Measurements from ENCODE around the gene TADA2B. TPM values are rescaled to one million over a fixed set of nuclear protein-coding genes. Genes with fewer than 3 reads are reported as not detected.
A peak's percentile ranks its signal among the peaks of the same experiment; 100 is the strongest.

Gene TADA2B
- total and polyA plus RNA-seq, 7 experiments from 2014 or later: 4.0 to 49.0 (median 30.5) TPM

GRCh38 chr4:7062816-7063215 is 19.6 kb downstream of the TADA2B start:
- POLR2A ChIA-PET: interaction anchor here (1.1 kb wide), 1 partner anchor 21 kb away, joined by 4 read pairs; no protein-coding TSS in a partner anchor
- DNase-seq (no peak), ATAC-seq (no peak)
- Histone ChIP-seq H3K36me3 (ENCODE audit: control insufficient read depth in 2 of 3, insufficient read depth in 3 of 3, low read length in 3 of 3) (peaks cover 17 to 64% (median 19%) of the 10 kb centered on the region in 3 experiments), H3K4me3 (ENCODE audit: low read length) (no peak overlapping the region), H3K27ac (ENCODE audit: low read depth, low read length) (no peak overlapping the region), H3K27me3 (ENCODE audit: control insufficient read depth in 2 of 2, insufficient read depth in 2 of 2, low read length in 2 of 2) (no peaks in the 10 kb centered on the region), H3K4me1 (ENCODE audit: control insufficient read depth in 2 of 2, insufficient read depth in 2 of 2, low read length in 2 of 2) (peaks cover 16 to 17% of the 10 kb centered on the region in 2 donors), H3K9me3 (ENCODE audit: control insufficient read depth in 2 of 3, low read length in 3 of 3) (no peaks in the 10 kb centered on the region)
- Mint-ChIP-seq H3K27me3 (no peaks in the 10 kb centered on the region), H3K4me1 (peaks cover 16 to 48% (median 31%) of the 10 kb centered on the region in 7 donors), H3K36me3 (peaks cover 0 to 24% (median 18%) of the 10 kb centered on the region in 5 donors), H3K4me3 (no peak overlapping the region), H3K9me3 (no peaks in the 10 kb centered on the region), H3K27ac (peak overlapping the region in 1 of 9 donors; percentile 66)
- intact Hi-C loops (cut with micrococcal nuclease): no loop called here
- CTCF ChIA-PET: interaction anchor here (0.7 kb wide), 1 partner anchor 8 kb away, joined by 3 read pairs; no protein-coding TSS in a partner anchor

GRCh38 chr4:7063362-7063761 is 20.2 kb downstream of the TADA2B start:
- POLR2A ChIA-PET: interaction anchor here (1.1 kb wide), 1 partner anchor 22 kb away, joined by 4 read pairs; no protein-coding TSS in a partner anchor
- Histone ChIP-seq H3K27me3 (ENCODE audit: control insufficient read depth in 2 of 2, insufficient read depth in 2 of 2, low read length in 2 of 2) (no peaks in the 10 kb centered on the region), H3K9me3 (ENCODE audit: control insufficient read depth in 2 of 3, low read length in 3 of 3) (no peaks in the 10 kb centered on the region), H3K4me3 (ENCODE audit: low read length) (no peak overlapping the region), H3K36me3 (ENCODE audit: control insufficient read depth in 2 of 3, insufficient read depth in 3 of 3, low read length in 3 of 3) (peaks cover 17 to 65% (median 19%) of the 10 kb centered on the region in 3 experiments), H3K4me1 (ENCODE audit: control insufficient read depth in 2 of 2, insufficient read depth in 2 of 2, low read length in 2 of 2) (peaks cover 16 to 17% of the 10 kb centered on the region in 2 donors), H3K27ac (ENCODE audit: low read depth, low read length) (no peak overlapping the region)
- no peak overlapping the region for H3K4me3 Mint-ChIP-seq
- H3K27me3 Mint-ChIP-seq: no peaks in the 10 kb centered on the region
- H3K27ac Mint-ChIP-seq: peak overlapping the region in 6 of 9 donors; percentile 13 to 75 (median 49)
- H3K36me3 Mint-ChIP-seq: peaks cover 0 to 26% (median 18%) of the 10 kb centered on the region in 5 donors
- no peak for ATAC-seq
- CTCF ChIA-PET: interaction anchor here (0.7 kb wide), 1 partner anchor 8 kb away, joined by 3 read pairs; no protein-coding TSS in a partner anchor
- intact Hi-C loops (cut with micrococcal nuclease): no loop called here
- H3K9me3 Mint-ChIP-seq: no peaks in the 10 kb centered on the region
- H3K4me1 Mint-ChIP-seq: peaks cover 18 to 54% (median 35%) of the 10 kb centered on the region in 7 donors
- DNase-seq: no peak

GRCh38 chr4:7066006-7066405 is 22.8 kb downstream of the TADA2B start:
- Histone ChIP-seq H3K4me3 (ENCODE audit: low read length) (no peak overlapping the region), H3K27me3 (ENCODE audit: control insufficient read depth in 2 of 2, insufficient read depth in 2 of 2, low read length in 2 of 2) (no peaks in the 10 kb centered on the region), H3K9me3 (ENCODE audit: control insufficient read depth in 2 of 3, low read length in 3 of 3) (no peaks in the 10 kb centered on the region), H3K27ac (ENCODE audit: low read depth, low read length) (peak overlapping the region; percentile 88), H3K36me3 (ENCODE audit: control insufficient read depth in 2 of 3, insufficient read depth in 3 of 3, low read length in 3 of 3) (peaks cover 13 to 42% (median 14%) of the 10 kb centered on the region in 3 experiments), H3K4me1 (ENCODE audit: control insufficient read depth in 2 of 2, insufficient read depth in 2 of 2, low read length in 2 of 2) (peaks cover 27% of the 10 kb centered on the region in 2 donors)
- H3K4me1 Mint-ChIP-seq: peaks cover 34 to 75% (median 52%) of the 10 kb centered on the region in 7 donors
- intact Hi-C loops (cut with micrococcal nuclease): no loop called here
- ChIA-PET POLR2A (interaction anchor here (1.1 to 10.5 kb wide), 10 partner anchors 8 to 425 kb away, joined by 3 to 173 read pairs (median 10); partner anchors contain the start of genes MRFAP1, TADA2B and TBC1D14), CTCF (interaction anchor here (6.3 kb wide), 1 partner anchor 23 kb away, joined by 73 read pairs; the partner anchor contains the start of gene TADA2B)
- H3K36me3 Mint-ChIP-seq: peaks cover 0 to 23% (median 18%) of the 10 kb centered on the region in 5 donors
- no peak for DNase-seq
- peak overlapping the region; percentile 74 to 98 (median 91) for H3K4me3 Mint-ChIP-seq
- H3K27me3 Mint-ChIP-seq: peaks cover 0 to 4% (median 0%) of the 10 kb centered on the region in 5 donors
- H3K9me3 Mint-ChIP-seq: no peaks in the 10 kb centered on the region
- H3K27ac Mint-ChIP-seq: peak overlapping the region in 8 of 9 donors; percentile 54 to 92 (median 80)
- ATAC-seq: no peak

- intact Hi-C loops (cut with micrococcal nuclease): no loop called here
- Histone ChIP-seq H3K27me3 (ENCODE audit: control insufficient read depth in 2 of 2, insufficient read depth in 2 of 2, low read length in 2 of 2) (no peaks in the 10 kb centered on the region), H3K4me3 (ENCODE audit: low read length) (peak overlapping the region; percentile 95), H3K9me3 (ENCODE audit: control insufficient read depth in 2 of 3, low read length in 3 of 3) (no peaks in the 10 kb centered on the region), H3K27ac (ENCODE audit: low read depth, low read length) (peak overlapping the region; percentile 88), H3K4me1 (ENCODE audit: control insufficient read depth in 2 of 2, insufficient read depth in 2 of 2, low read length in 2 of 2) (peaks cover 27% of the 10 kb centered on the region in 2 donors), H3K36me3 (ENCODE audit: control insufficient read depth in 2 of 3, insufficient read depth in 3 of 3, low read length in 3 of 3) (peaks cover 10 to 37% (median 11%) of the 10 kb centered on the region in 3 experiments)
- peak overlapping the region; percentile 84 to 98 (median 91) for H3K4me3 Mint-ChIP-seq
- H3K9me3 Mint-ChIP-seq: no peaks in the 10 kb centered on the region
- DNase-seq: no peak
- H3K27me3 Mint-ChIP-seq: peaks cover 0 to 6% (median 0%) of the 10 kb centered on the region in 5 donors
- ChIA-PET POLR2A (interaction anchor here (1.1 to 10.5 kb wide), 12 partner anchors 8 to 425 kb away, joined by 3 to 173 read pairs (median 10); partner anchors contain the start of genes BLOC1S4, MRFAP1, TADA2B and TBC1D14), CTCF (interaction anchor here (1.1 to 6.3 kb wide), 2 partner anchors 18 to 23 kb away, joined by 4 to 73 read pairs; partner anchors contain the start of gene TADA2B)
- peaks cover 0 to 20% (median 15%) of the 10 kb centered on the region in 5 donors for H3K36me3 Mint-ChIP-seq
- peak overlapping the region in 8 of 9 donors; percentile 54 to 92 (median 88) for H3K27ac Mint-ChIP-seq
- ATAC-seq: no peak
- peaks cover 35 to 72% (median 51%) of the 10 kb centered on the region in 7 donors for H3K4me1 Mint-ChIP-seq
Measured at GRCh38 chr4:7066493-7066892, 23.3 kb downstream of the TADA2B start.

GRCh38 chr4:7067126-7067451 is 23.9 kb downstream of the TADA2B start:
- Histone ChIP-seq H3K36me3 (ENCODE audit: control insufficient read depth in 2 of 3, insufficient read depth in 3 of 3, low read length in 3 of 3) (peaks cover 5 to 31% (median 11%) of the 10 kb centered on the region in 3 experiments), H3K9me3 (ENCODE audit: control insufficient read depth in 2 of 3, low read length in 3 of 3) (no peaks in the 10 kb centered on the region), H3K27me3 (ENCODE audit: control insufficient read depth in 2 of 2, insufficient read depth in 2 of 2, low read length in 2 of 2) (no peaks in the 10 kb centered on the region), H3K4me3 (ENCODE audit: low read length) (peak overlapping the region; percentile 95), H3K27ac (ENCODE audit: low read depth, low read length) (peak overlapping the region; percentile 88), H3K4me1 (ENCODE audit: control insufficient read depth in 2 of 2, insufficient read depth in 2 of 2, low read length in 2 of 2) (peaks cover 27% of the 10 kb centered on the region in 2 donors)
- ChIA-PET CTCF (interaction anchor here (1.1 to 6.3 kb wide), 4 partner anchors 18 to 282 kb away, joined by 3 to 73 read pairs (median 11); partner anchors contain the start of gene TADA2B), POLR2A (interaction anchor here (0.6 to 10.5 kb wide), 20 partner anchors 9 to 1361 kb away, joined by 3 to 173 read pairs (median 6); partner anchors contain the start of genes BLOC1S4, MRFAP1, TADA2B and TBC1D14)
- DNase-seq (no peak), ATAC-seq (no peak)
- peaks cover 35 to 70% (median 49%) of the 10 kb centered on the region in 7 donors for H3K4me1 Mint-ChIP-seq
- H3K27ac Mint-ChIP-seq: peak overlapping the region; percentile 84 to 92 (median 89)
- peaks cover 0 to 10% (median 0%) of the 10 kb centered on the region in 5 donors for H3K27me3 Mint-ChIP-seq
- intact Hi-C loops (cut with micrococcal nuclease): no loop called here
- peaks cover 0 to 18% (median 13%) of the 10 kb centered on the region in 5 donors for H3K36me3 Mint-ChIP-seq
- peak overlapping the region; percentile 84 to 98 (median 91) for H3K4me3 Mint-ChIP-seq
- no peaks in the 10 kb centered on the region for H3K9me3 Mint-ChIP-seq

GRCh38 chr4:7067452-7068278 is 24.5 kb downstream of the TADA2B start, which contains the start of gene GRPEL1:
Gene GRPEL1, minus strand, starts transcription at chr4:7068064. Its CDS starts 32 bp downstream, at chr4:7068032.
- Mint-ChIP-seq H3K27ac (peak within 1 kb of the TSS; percentile 91 to 98 (median 96)), H3K27me3 (peaks cover 0 to 13% (median 0%) of the 10 kb centered on the region in 5 donors), H3K9me3 (no peaks in the 10 kb centered on the region), H3K36me3 (peaks cover 0 to 16% (median 13%) of the 10 kb centered on the region in 5 donors), H3K4me1 (peaks cover 35 to 70% (median 49%) of the 10 kb centered on the region in 7 donors), H3K4me3 (peak within 1 kb of the TSS; percentile 89 to 98 (median 95))
- Histone ChIP-seq H3K9me3 (ENCODE audit: control insufficient read depth in 2 of 3, low read length in 3 of 3) (no peaks in the 10 kb centered on the region), H3K27ac (ENCODE audit: low read depth, low read length) (peak within 1 kb of the TSS; percentile 88), H3K4me3 (ENCODE audit: low read length) (peak within 1 kb of the TSS; percentile 95), H3K36me3 (ENCODE audit: control insufficient read depth in 2 of 3, insufficient read depth in 3 of 3, low read length in 3 of 3) (peaks cover 5 to 28% (median 11%) of the 10 kb centered on the region in 3 experiments), H3K27me3 (ENCODE audit: control insufficient read depth in 2 of 2, insufficient read depth in 2 of 2, low read length in 2 of 2) (no peaks in the 10 kb centered on the region), H3K4me1 (ENCODE audit: control insufficient read depth in 2 of 2, insufficient read depth in 2 of 2, low read length in 2 of 2) (peaks cover 27% of the 10 kb centered on the region in 2 donors)
- DNase-seq: peak; percentile 100
- ChIA-PET CTCF (interaction anchor here (1.0 to 6.3 kb wide), 8 partner anchors 19 to 809 kb away, joined by 3 to 73 read pairs (median 10); partner anchors contain the start of gene TADA2B), POLR2A (interaction anchor here (0.6 to 10.5 kb wide), 34 partner anchors 10 to 1361 kb away, joined by 3 to 173 read pairs (median 5); partner anchors contain the start of genes BLOC1S4, MRFAP1, MRFAP1L1 and TADA2B)
- intact Hi-C loops (cut with micrococcal nuclease): loop anchor here (1.0 to 2.0 kb wide), 13 partner anchors 24 to 492 kb away; partner anchors contain the start of genes BLOC1S4 (in 2 of the 2), MRFAP1 (in 2 of the 2), TADA2B (in 2 of the 2) and TBC1D14 (in 2 of the 2)
- peak; percentile 96 for ATAC-seq

Measured in naive thymus-derived CD4-positive, alpha-beta T cell (primary cell).